HG02885 (cell line): Measurements from ENCODE around the gene SPTBN5.

Source experiments
- ATAC-seq: cut with Tn5 transposase; IDR thresholded peaks from one replicate; pipeline ENCODE4 v1.9.1; 2021; ENCODE audit warnings: mild to moderate bottlenecking; ENCODE audit not compliant: unreplicated experiment, poor library complexity

Gene SPTBN5

DNA sequence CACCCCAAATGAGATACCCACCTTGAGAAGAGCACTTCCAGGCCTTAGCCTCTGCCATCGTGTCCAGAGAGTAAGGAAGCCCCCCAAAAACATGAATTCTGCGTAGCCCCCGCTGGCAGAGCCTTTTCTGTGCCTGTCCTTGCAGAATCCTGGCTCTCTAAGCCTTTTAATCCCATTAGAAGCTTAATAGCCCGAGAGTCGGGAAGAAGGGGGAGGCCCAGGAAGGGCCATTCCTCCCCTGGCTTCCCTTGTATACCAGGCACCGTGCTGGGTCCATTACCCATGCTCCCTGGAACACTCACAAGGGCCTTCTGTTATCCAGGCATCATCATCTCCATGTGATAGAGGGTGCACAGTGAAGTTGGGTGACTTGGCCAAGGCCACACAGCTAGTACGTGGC lies 7.1 kb downstream of the SPTBN5 start:
- ATAC-seq: no peak

- no peak for ATAC-seq
Measured at GRCh38 chr15:41885841-41886240, 8.0 kb downstream of the SPTBN5 start.

DNA sequence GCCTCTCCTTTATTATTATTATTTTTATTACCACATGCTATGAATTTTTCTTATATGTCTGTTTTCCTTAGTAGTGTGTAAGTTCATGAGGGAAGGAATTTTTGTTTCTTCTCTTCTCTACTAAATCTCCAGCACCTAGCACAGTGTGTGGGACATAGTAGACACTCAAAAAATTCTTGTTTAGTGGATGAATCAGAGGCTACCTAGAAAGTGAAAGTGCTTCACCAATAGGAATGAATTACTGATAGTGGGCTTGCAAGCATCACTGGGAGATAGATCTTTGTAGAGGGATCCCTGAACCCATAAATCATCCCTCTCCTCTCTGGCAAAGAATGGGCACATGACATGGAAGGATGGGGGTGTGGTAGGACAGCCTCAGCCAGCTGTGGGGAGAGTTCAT lies 8.5 kb downstream of the SPTBN5 start:
- ATAC-seq: no peak

- no peak for ATAC-seq
Measured at GRCh38 chr15:41884458-41884857, 9.4 kb downstream of the SPTBN5 start.

DNA sequence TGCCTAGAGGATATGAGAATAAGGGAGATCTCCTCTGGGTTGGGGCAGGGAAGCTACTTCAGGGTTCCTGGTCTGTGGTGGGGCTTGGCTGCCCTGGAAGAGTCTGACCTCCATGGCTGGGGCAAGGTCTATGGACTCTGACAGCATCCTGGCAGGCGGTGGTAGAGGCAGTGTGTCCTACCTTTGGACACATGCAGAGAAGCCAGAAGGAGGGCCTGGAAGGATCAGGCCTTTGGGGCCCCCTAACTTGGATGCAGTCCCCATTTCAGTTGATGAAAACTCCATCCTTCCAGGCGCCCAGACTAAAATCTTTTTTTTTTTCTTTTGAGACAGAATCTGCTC lies 10.4 kb downstream of the SPTBN5 start:
- ATAC-seq: no peak

GRCh38 chr15:41882689-41883483 lies 11.0 kb downstream of the SPTBN5 start:
- no peak for ATAC-seq

GRCh38 chr15:41881920-41882688 lies 11.7 kb downstream of the SPTBN5 start:
- ATAC-seq: no peak

- no peak for ATAC-seq
Measured at GRCh38 chr15:41881550-41881919, 12.3 kb downstream of the SPTBN5 start.

GRCh38 chr15:41881086-41881485 lies 12.8 kb downstream of the SPTBN5 start:
- no peak for ATAC-seq

DNA sequence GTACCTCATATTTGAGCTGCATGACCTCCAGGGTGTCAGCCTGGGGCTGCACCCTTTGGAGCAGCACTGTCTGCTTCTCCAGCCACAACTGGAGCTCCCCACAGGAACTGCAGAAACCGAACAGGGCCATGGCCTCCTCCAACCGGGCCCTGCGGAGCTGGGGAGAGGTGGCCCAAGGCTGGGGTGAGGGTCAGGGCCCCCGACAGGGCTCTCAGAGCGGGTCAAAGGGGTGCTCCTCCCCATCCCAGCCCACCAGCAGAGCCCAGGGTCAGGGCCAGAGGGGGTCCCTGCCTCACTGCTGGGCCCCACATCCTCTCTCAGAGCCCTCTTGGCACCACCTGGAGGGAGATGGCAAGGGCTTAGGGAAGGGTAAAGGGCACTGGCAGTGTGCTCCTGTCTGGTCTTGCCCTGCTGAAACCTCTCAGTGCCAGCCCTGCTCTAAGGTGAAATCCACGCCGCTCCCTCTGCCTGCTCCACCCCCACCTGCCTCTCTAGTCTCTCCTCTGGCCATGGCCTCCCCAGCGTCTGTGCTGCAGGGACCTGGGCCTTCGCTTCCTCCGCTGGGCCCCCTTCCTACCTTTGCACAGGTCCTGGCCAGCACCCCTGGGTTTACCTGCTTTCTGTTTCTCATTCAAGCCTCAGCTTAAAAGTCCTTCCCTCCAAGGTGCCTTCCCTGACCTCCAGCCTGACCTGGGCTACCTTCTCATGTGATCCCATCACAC lies 13.5 kb downstream of the SPTBN5 start:
- ATAC-seq: no peak

DNA sequence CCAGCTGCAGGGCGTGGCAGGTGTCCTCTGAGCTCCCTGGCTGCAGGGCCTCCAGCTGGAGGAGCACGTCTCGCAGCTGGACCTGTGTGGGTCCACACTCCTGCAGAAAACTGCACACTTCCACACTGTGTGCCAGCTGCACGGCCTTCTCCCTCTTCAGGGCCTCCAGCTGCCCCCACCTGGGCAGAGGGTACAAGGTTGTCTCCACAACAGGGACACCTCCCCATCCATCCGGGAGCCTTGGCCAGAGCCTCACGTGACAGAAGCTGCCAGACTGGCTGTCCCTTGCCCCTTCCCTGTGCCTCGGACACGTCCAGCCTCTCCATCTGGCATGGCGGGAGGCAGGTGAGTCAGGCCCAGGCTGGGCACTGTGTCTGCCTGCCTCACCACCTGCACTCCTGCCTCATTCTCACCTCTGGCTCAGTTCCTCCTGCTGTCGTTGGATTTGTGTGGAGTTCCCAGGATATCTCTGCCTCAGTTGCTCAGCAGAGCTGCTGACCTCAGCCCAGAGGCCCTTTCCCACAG lies 14.5 kb downstream of the SPTBN5 start:
- no peak for ATAC-seq

DNA sequence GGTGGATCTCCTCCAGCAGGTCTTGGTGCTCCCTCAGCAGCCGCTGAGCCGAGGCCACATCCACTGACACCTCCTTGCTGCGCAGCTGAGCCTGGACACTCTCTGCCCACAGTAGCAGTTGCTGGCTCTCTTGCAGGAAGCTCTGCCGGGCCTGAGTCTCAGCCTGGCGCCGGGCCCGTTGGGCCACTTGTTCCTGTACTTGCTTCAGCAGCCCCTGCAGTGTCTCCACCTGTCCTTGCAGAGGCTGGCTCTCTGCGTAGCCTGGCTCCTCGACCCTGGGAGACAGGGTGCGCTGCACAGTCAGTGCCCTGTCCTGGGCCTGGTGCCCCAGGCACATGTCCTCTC lies 15.5 kb downstream of the SPTBN5 start:
- ATAC-seq: no peak

GRCh38 chr15:41877631-41878354 lies 16.1 kb downstream of the SPTBN5 start:
- ATAC-seq: no peak

DNA sequence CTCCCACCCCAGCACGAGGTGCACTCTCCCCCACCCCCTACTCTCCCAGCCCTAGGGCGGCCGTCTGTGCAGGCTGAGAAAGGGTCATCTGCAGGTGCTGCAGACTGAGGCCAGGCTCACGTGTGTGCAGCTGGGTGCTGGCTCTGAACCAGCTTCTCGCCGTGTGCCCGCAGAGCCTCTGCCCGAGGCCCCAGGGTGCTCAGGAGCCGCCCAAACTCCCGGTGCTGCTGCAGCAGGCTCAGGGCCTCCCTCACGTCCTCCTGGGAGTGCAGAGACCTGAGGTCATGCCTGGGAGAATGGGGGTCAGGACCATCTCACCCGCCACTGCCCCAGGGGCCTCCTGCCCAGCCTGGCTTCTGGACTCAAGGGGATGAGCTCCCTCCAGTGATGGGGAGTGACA lies 17.2 kb downstream of the SPTBN5 start:
- no peak for ATAC-seq

DNA sequence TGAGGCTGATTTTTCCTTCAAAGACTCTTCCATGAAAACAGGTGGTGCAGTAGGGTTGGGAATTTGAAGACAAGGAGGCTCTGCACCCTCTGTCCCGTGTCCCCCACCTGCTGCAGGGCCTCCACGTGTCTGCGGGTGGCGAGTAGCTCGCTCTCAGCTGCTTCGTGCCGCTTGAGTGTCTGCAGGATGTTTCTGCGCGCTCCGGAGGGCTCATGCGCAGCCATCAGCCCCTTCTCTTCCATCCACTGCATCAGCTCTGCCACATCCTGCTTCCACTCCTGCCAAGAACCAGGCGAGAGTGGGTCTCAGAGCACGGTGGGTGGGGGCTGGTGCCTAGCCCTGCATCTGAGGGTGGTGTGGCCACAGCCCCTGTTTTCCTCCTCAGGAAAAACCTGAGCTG lies 17.8 kb downstream of the SPTBN5 start:
- ATAC-seq: no peak

- no peak for ATAC-seq
Measured at GRCh38 chr15:41874736-41875135, 19.1 kb downstream of the SPTBN5 start.

- ATAC-seq: no peak
Measured at GRCh38 chr15:41873711-41874110, 20.1 kb downstream of the SPTBN5 start.

DNA sequence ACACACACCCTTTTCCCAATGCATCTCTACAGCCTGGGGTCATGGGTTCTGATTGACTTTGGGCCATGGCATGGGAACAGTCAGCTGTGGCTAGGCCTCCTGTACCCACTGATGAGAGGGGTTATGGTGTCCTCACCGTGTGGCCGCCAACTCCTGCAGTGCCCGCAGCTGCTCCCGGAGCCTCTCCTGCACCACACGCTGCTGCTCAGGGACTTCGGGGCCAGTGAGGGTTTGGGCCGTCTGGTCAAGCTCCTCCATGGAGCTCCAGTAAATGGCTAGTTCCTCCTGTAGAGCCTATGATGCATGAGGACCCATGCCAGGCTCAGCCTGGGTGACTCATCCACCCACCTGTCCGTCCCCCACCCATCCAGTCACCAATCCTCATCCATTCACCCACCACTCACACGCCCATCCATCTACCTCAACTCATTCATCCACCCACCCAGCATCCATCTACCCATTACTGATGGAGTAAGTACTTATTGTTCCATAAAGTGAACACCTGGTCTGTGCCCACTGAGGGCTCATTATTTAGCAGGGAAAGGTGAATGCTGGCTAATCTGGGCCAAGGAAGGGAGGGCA lies 21.6 kb downstream of the SPTBN5 start:
- no peak for ATAC-seq

DNA sequence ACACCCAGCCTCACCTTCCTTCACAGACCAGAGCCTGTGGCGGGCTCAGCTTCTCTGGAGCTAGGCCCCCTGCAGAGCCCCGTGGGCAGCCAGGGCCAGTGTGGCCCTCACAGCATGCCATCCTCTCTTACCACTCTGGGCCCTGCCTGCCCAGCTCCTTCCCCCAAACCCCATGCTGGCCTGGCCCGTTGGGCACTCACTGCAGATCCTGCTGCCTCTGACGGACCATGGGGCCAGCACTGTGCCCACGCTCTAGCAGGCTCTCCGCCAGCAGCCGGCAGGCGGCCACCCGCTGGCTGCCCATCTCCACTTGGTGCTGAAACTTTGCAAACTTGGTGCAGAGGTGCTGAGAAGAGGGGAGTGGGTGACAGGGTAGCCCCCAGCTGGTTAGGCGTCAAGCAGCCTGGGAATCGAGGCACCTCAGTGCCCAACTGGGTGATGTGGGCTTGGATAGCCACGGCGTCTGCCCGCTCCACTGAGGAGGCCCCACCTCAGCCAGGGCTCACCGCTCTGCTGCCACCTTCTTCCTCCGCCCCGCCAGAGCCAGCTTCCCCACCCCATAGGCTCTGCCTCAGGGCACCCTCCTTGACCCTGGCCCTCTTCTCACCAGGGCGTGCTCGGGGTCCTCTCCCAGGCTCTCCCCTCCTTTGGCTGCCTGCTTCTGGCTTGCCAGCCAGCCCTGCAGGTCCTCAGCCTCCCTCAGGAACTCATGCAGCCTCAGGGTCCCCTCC lies 22.5 kb downstream of the SPTBN5 start:
- no peak for ATAC-seq

DNA sequence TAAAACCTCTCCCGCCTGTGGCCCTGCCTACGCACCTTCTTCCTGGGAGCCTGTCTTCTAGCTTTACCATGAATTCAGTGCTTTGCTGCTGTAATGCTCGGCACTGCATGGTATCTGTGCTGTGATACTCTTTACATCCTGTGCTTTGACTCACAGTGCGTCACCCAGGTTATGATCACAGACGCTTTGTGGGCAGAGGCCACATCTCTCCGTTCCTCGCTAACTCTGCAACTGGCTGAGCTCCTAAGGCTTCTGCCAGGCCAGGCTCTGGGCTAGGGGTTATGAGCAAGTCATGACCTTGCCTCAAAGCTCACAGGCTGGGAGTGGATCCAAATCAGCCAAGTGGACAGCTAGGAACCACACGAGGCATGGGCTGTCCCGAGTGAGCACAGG lies 23.2 kb downstream of the SPTBN5 start:
- no peak for ATAC-seq
